NK-92 (cell line): ENCODE results near the gene PSMD5.

Experiments
- DNase-seq: peaks from one replicate; lab custom pipeline; 2025; ENCODE audit not compliant: unreplicated experiment; lab: John Stamatoyannopoulos, UW

Gene PSMD5

GRCh38 chr9:120855827-120856670 lies 13.3 kb upstream of the PSMD5 start:
- no peak for DNase-seq

GRCh38 chr9:120854596-120855327 lies 12.0 kb upstream of the PSMD5 start:
- no peak for DNase-seq

- DNase-seq: no peak
These were observed 10.5 kb upstream of the PSMD5 start for GRCh38 chr9:120853198-120853597.

- no peak for DNase-seq
These were observed 9.7 kb upstream of the PSMD5 start for GRCh38 chr9:120852240-120853010.

- no peak for DNase-seq
These were observed 8.7 kb upstream of the PSMD5 start for GRCh38 chr9:120851449-120851848.

- no peak for DNase-seq
These were observed 7.6 kb upstream of the PSMD5 start for GRCh38 chr9:120850315-120850714.

GRCh38 chr9:120846906-120847305 lies 4.2 kb upstream of the PSMD5 start:
- DNase-seq: no peak

- no peak for DNase-seq
These were observed 3.6 kb upstream of the PSMD5 start for GRCh38 chr9:120846251-120846889.

GRCh38 chr9:120845255-120845654 lies 2.5 kb upstream of the PSMD5 start:
- no peak for DNase-seq

GRCh38 chr9:120841930-120842684 lies 615 bp downstream of the PSMD5 start:
- no peak for DNase-seq

GRCh38 chr9:120839146-120839545 lies 3.6 kb downstream of the PSMD5 start:
- no peak for DNase-seq

GRCh38 chr9:120837921-120838320 lies 4.8 kb downstream of the PSMD5 start:
- DNase-seq: no peak

GRCh38 chr9:120833325-120833724 lies 9.4 kb downstream of the PSMD5 start:
- no peak for DNase-seq

- DNase-seq: no peak
These were observed 9.9 kb downstream of the PSMD5 start for GRCh38 chr9:120832807-120833206.

GRCh38 chr9:120830865-120831264 lies 11.9 kb downstream of the PSMD5 start:
- DNase-seq: no peak

- no peak for DNase-seq
These were observed 12.6 kb downstream of the PSMD5 start for GRCh38 chr9:120830151-120830550.

- DNase-seq: no peak
These were observed 13.1 kb downstream of the PSMD5 start for GRCh38 chr9:120829650-120830049.

GRCh38 chr9:120820095-120820494 lies 22.6 kb downstream of the PSMD5 start:
- no peak for DNase-seq

GRCh38 chr9:120818595-120818994 lies 24.1 kb downstream of the PSMD5 start:
- DNase-seq: no peak

- DNase-seq: no peak
These were observed 27.6 kb downstream of the PSMD5 start for GRCh38 chr9:120815075-120815474.
